8988T (cell line): ENCODE data around the gene DNMT3A.
A peak's percentile ranks its signal among the peaks of the same experiment; 100 is the strongest.
"Not testable (repeated sequence)": the region's sequence is repeated elsewhere in the genome, so short reads cannot be mapped to it uniquely, and the experiment has no call there.

Experiments
- DNase-seq: peaks from one replicate; pipeline ENCODE4 v3.0.0; 2011

The DNMT3A gene

DNA sequence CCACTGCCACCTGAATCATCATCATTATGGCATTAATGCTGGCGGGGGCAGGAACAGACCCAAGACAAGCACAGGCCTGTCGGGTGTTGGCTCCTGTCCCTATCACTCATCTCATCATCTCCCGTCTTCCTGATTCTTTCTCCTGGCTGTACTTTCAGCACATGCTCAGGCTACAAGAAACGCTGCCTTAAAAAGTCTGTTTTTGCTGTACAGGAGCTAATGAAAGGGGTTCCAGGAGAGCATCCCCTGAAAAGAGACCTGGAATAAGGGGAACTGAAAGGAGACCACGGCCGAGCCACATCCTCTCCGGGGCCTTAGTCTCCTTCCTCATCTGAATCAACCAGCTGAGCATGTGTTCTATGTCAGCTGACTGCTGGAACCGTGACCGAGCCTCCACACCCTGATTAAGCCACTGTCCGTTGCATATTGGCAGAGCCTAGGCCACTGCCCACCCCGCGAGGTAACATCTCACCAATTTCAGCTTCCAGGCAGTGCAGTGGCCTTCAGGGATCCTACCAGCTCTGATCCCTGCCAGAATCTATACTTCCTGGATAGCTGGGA, 62.6 kb downstream of the DNMT3A start:
- DNase-seq = no peak

DNA sequence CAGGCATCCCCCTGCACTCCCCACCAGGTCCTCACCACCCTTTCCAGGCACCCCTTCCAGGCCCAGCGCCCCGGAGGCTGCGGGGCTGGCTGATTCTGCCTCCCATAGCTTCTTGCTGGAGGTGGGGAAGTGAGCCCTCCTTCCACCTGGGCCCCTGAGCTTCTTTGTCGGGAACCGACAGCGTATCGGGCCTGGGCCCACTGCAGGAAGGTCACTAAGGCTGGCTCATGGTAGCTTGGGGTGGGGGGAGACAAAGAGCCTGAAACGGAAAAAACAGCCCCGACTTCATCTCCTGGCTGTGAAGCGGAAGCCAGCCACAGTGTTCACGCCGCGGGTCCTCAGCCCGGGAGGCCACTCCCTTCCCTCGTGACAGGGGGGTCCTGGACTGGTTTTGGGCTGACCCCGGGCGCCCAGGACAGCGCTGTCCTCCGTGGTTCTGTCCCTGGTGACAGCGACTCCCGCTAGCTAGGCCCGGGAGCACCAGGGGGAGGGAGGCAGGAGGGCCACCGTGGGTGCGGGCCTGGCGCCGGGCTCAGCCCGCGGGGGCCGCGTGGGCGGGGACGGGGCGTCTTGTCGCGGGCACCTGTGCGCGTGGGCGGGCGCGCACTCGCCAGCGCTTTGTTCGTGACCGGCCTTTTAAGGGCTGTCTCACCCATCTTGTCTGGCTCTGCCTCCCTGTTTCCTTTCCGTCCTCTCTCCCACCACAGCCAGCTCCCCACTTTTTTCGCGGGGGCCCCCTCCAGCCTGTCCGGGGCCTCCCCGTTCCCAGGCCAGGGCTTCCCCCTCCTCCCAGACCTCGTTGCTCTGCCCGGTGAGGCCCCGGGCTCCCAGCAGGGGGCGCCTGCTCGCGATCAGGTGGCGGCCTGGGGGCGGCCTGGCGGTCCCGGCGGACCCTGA, 64.9 kb downstream of the DNMT3A start:
- DNase-seq = peak; percentile 90

DNA sequence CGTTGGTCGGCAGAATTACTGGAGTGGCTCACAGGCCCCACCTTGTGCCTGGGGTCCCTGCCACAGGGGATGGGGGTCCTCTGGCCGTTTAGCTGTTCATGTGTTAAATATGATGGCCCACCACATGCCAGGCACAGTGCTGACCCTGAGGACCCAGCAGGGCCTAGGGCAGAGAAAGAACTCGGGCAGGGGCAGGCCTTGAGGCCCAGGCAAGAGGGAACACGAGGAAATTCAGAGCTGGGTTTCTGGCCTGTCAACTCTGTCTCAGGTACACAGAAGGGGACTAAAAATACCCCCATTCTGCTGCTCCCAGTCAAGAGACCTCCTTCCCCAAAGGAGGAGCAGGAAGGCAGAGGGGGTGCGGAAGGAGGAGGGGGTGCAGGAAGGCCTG, 66.2 kb downstream of the DNMT3A start:
- no peak for DNase-seq

DNA sequence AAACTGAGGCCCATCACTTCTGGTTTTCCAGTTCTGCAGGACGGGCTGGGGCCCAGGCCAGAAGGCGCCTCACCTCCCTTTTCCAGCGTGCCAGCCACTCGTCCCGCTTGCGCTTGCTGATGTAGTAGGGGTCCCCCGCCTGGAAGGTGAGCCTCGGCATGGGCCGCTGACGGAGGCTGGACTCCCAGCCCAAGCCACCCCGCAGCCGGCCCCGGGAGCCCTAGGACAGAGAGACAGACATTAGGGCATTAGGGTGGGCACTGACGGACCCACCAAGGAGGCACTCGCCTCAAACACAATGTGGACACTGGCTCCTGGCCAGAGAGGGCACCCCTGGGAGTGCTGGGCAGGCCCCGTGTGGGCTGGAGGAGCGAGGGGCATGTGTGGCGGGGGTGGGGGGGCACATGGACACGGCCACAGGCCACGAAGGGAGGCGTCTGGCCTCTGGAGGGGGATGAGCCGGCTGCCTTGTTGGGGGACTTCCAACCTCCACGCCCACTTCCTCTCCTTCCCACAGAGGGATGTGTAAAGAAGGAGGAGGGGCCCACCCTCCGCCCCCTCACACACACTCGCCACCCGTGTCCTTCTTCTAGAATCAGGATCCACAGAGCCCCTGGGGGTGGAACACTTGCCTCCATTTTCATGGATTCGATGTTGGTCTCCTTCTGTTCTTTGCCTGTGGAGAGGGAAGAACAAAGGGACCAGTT, 66.7 kb downstream of the DNMT3A start:
- DNase-seq = no peak

DNA sequence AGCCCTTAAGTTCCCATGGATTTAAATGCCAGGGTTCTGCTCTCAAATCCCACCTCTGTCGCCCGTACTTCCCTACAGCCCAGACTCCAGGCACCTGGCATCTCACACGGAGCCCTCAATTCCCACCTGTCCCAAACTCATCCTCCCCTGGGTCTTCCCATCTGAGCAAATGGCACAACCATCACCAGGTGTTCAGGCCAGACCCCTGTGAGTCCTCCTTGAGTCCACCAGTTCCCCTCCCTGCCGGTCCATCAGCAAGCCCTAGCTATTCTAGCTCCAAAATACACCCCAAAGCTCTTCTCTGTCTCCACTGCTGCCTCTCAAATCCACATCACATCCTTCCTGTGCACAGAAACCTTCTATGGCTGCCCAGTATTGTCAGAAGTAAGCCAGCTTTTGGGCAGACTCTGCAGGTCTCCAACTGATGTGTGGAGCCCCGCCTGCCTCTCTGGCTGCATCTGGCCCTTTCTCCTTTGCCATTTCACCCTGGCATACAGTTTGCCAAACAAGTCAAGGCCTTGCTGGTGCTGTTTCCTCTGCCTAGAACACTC, 67.7 kb downstream of the DNMT3A start:
- DNase-seq = no peak

DNA sequence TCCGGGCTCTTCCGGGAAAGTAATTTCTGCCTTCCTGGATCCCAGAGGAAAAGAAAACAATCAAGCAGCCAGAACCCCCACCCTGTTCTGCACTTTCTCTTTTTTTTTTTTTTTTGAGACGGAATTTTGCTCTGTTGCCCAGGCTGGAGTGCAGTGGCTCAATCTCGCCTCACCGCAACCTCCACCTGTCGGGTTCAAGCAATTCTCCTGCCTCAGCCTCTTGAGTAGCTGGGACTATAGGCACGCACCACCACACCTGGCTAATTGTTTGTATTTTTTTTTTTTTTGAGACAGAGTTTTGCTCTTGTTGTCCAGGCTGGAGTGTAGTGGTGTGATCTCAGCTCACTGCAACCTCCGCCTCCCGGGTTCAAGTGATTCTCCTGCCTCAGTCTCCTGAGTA, 69.0 kb downstream of the DNMT3A start:
- not testable (repeated sequence) for DNase-seq

DNA sequence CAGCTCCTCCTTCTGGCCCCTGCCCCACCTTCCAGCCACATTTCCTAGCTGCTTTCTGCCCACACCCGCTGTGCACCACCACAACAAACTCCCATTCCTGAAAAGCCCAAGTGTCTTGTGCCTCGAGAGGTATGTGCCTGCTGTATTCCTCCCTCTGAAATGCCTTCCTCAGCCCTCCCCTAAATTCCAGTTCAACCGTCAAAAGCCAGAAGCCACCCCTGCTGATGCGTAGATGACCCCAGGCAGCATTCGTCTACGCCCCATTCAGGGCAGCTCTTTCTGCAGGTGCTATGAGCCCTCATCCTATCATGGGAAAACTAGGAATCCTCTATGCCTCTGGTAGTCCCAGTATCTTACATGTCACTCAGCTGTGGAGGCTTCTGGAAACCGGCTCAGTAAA, 71.7 kb downstream of the DNMT3A start:
- no peak for DNase-seq

DNA sequence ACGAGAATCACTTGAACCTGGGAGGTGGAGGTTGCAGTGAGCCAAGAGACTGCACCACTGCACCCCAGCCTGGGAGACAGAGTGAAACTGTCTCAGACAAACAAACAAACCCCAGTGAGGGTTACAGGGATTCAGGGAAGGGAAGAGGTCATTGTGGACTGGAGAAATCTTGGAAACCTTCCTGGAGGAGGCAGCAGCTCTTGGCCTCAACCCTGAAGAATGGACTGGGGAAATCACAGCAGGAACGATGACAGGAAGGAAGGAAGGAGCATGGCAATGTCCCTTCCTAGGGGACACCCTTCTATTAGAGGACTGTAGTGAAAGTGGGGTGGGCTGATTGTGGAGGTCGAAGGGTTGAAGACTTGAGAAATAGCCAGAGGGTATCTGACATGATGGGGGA, 72.5 kb downstream of the DNMT3A start:
- DNase-seq = no peak

DNA sequence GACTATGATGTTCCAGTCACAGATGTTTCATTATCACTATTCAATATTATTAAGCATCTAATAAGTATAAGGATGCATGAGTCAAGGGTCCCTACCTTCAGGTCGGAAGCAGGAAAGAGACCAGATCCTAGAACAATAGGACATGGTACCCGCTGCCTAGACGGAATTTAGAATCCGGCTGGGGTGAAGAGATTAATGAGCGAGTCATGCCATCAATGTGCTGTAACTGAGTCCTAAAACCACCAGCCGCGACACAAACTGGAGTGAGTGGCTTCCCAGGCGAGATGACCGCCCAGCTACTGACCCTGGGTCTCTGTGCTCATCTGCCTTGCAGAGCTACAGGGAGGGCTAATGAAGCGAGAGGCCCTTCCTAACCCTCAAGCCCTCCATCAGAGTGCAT, 73.6 kb downstream of the DNMT3A start:
- DNase-seq = no peak

DNA sequence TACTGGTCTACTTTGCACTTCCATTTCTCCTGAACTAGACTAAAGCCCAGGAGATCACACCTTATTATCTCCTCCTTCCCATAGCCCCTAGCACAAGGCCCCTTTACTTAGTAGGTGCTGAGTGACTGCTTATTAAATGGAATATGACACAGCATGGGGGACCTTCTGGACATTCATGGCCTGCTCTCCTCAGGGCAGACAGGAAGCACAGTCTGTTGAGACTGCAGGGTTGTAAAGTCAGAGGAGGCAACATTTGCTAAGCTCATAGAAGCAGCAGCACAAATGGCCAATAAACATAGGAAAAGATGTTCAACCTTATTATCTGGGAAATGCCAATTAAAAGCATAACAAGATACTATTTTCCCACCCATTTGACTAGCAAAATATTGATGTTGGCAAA, 75.3 kb downstream of the DNMT3A start:
- DNase-seq = no peak

DNA sequence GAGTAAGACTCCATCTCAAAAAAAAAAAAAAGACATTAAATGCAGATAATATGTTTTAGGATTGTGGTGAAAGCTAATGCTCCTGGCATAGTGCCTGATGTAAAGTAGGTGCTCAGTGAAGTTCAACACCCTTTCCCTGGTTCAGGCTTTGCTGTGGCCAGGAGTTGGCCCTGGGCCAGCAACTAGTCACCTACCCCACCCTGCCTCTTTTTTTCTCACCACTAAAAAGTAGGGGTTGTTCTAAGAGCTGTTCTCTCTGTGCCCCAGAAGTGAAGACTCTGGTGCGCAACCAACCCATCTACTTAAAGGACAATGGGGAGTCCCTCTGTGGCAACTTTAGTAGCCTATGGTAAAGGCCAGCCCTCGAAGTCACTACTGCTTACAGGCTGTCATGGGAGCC, 75.9 kb downstream of the DNMT3A start:
- DNase-seq = no peak

DNA sequence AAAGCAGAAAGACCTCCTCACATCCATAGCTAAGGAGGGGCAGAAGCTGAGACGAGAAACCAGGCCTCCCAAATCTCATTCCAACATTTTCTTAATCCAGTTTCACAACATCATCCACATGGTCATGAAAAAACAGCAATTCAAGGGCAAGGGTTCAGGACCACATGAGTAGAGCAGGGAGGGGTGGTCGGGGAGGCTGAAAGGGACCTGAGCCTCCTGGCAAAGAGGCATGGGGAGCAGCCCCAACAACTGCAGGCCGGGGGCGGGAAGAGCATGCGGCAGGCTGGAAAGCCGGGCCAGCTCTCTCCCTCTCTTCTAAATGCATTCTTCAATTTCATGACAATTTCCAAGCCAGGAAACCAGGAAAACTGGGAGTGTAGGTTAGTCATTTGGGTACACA, 76.7 kb downstream of the DNMT3A start:
- DNase-seq = no peak

DNA sequence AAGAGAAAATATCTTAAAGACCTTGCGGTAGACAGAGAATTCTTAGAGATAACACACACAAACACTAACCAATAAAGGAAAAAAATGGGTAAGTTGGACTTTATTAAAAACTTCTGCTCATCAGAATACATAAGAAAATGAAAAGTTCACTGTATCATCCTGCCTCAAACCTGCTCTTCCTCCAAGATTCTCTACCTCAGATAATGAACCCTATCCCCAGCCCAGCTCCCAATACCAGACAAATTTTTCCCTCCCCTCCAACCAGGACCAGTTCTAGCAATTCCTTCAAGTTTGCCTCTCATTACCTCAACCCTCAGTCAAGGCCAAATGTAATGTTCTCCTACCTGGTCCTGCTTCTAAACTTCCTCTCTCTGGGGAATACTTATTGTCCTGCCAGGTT, 79.4 kb downstream of the DNMT3A start:
- no peak for DNase-seq

DNA sequence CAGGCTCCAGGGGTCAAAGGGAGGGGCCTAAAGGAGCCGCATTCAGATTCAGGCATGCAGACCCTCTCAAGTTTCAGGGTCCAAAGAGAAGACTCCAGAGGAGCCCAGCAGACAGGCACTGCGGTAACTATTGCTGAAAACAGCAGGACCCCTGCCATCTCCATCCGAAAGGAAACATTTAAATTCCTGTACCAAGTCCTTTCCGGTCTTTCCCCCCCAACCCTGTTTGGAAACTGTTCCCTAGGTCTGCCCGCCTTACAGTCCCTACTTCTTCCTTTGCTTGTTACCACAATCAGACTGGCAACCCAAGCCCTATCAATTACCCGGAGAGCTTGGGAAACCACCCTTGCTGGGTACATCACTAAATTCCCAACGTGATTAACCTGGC, 82.0 kb downstream of the DNMT3A start:
- DNase-seq = no peak

DNA sequence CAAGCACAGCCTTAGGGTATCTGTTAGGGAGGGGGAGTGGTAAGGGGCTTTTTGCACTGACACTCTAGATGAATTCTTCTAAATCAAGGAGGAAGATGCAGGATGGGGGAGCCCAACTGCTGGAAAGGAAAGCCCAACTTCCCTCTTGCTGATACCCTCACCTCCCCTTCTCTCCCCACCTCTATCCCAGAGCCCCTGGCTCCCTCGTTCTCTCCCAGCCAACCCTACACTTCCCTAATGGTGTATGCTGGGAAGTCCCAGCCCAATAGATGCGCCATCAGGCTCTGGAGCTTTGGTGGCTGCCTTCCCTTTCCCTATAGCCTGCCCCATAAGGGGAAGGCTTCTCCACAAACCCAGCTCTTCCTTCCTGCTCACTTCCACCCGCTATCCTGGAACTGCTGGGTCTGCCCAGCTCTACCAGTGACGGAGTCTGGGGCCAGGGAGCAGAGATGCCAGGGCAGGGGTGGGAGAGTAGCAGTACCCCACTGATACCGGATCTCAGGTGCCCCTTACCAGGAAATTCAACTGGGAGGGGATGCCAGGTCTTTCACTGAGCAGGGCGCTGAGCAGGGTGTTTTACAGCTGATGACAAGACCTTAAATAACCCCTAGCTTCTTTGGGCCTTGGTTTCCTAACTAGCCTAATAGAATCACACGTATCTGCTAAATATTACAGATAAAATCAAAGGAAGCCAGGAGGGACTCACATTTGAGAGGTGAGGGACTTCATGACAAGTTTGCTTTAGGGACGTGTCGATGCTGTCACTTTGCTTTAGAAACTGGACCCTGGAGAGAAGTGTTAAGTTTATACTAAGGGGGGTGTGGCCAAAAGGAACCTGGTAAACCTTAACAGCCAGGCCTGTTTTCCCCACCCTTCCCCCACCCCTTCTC, 82.6 kb downstream of the DNMT3A start:
- no peak for DNase-seq

DNA sequence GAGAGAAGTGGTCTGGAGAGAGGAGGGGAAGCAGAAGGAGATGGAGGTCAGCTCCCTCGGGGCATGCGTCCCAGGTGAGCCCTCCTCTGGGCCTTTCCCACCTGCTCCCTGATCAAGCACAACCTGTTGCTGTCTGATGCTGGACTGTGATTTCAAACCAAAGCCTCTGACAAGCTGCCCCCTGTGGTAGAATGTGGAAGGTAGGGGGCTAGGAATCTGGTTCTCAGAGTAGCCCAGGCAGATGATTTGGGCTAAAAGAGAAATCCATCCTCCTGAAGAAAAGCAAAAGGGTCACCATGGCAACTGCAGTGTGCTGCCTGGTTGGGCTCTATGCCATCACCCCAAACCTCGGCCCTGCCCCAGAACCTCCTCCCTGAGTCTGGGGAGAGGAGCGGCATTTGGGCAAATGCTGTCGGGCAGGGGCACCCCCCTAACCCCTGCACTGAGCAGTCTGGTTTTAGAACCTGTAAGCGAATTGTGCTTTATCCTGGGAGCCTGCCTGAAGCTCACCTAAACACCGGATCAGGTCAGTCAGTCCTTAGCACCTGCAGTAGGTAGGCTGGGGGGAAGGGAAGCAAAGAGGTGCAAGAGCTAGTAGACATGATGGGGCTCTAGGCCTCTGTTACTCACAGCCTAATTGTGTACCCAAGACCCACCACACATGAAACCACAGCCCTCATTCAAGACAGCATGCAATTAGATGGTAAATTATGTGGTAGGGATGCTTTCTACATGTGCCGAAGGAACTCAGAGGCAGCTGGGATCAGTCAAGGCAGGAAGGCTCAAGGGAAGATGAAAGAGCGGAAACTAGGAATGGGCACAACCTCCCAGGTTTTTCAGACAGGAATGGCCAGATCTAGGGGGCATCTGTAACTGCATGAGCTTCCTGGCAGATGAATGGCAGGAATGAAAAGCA, 83.5 kb downstream of the DNMT3A start:
- DNase-seq = no peak

DNA sequence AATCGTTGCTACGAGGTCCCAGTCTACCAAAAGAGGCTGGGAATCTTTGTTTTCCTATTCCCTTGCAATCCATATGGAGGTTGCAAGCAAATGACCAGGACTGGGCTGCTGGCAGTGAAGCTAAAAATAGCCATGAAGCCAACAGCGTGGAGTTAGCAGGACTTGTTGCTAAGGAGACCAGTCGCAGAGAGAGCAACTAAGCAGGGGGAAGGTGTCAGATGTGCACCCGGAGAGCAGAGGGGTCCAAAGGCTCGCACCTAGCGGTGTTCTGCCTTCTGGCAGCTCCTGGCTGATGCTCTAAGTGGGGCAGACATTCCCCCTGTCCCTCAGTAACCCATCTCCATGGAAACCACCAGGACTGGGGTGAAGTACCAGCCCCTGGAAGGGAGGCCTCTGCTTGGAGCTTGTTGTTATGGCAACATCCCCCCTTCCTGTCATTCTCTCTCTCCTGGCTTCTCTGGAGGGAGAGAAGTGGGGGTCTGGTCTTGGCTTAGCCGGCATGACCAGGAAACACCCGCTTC, 84.6 kb downstream of the DNMT3A start:
- no peak for DNase-seq

DNA sequence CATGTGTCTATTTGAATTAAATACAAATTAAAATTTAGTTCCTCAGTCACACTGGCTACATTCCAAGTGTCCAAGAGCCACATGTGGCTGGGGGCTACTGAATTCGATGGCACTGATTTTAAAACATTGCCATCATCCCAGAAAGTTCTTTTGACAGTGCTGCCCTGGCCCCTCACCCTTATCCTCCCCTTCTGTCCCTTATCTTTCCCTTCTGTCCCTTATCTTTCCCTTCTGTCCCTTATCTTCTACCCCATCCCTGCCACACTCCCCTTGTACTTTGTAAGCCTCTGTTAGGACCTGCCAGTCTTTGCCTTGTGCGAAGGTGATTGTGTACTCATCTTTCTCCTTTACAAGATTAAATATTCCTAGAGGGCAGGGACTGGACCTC, 85.2 kb downstream of the DNMT3A start:
- DNase-seq = no peak

DNA sequence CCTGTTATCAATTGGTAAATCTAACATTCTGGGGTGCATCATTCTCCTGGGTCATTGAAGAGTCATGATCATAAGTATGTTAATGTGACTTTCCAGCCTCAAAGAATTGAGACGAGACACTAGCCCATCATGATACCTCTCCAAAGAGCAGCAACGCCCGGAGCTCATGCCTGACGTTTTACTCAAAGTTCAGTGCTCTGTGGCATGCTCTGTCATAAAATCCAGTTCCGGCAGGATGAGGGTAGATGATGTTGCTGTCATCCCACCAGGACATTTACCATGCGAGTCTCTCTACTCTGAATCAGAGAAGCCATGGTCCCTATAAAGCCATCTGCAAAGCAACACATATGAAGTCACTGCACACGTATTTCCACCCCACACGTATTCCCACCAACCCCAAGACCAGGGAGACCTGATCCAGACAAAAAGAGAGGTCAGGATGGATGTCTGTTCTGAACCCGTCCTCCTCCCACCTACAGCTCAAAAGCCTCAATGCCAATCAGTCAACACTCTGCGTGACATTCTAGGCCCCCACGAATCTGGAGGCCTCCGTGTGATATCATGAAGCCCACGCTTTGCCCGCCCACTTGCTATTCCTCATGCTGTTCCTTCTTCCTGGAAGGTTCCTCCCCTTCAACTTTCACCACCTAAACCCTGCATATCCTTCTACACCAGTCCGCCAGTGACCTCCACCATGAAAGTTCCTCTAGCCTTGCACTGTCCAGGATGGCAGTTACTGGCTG, 85.8 kb downstream of the DNMT3A start:
- no peak for DNase-seq

DNA sequence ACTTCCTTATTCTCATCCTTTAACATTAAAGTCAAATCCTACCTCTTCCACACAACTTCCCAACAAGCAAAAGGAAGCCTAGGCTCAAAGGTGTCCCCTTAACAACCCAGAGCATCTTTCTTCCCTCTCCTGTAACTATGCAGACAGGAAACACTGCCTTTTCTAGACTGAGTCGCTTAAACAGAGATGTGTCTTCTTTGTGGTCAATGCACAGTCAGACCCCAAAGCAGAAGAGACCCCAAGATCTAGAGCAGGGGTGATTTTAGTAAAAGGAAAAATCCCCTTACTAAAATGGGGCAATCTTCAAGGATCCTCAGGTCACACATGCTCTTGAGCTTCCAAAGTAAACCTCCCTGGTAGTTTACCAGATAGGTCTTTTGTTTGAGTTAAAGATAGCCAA, 86.8 kb downstream of the DNMT3A start:
- DNase-seq = no peak

DNA sequence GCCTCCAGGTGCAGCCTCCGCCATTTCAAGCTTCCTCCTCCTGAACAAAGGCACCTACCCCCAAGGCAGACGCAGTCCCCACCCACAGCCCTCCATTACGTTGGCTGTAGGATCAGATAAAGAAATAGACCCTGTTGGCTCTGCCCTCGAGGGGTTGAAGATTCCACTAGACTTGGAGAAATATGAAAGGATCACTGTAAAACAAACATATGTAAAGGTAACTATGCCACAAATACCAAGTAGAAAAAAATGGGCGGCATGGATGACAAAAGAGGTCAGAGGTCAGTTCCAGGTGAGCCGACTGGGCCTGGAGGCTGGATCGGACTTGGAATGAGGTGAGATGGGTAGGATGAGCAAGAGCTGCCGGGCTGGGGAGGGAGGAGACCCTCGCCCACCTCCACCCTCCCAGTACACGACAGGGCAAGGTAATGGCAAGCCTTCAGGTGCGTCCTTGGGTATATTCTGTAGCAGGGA, 88.5 kb downstream of the DNMT3A start:
- no peak for DNase-seq
